Ovary (tissue), 9 donors: Measurements from ENCODE around the gene ESRP2. TPM values are rescaled to one million over a fixed set of nuclear protein-coding genes. Genes with fewer than 3 reads are reported as not detected.

Experiments used
- DNase-seq, 5 donors: peaks; one replicate each; pipeline ENCODE4 v3.0.0-alpha.2; 2019 to 2020
- H3K27ac ChIP-seq, 2 donors: fragments of 200-600 bp; one replicate each; pipeline versions ENCODE4 v1.5.1 to v1.8.0; 2019 to 2022
- H3K27me3 ChIP-seq: fragments of 200-600 bp; one replicate; pipeline ENCODE4 v1.8.0; 2022
- H3K36me3 ChIP-seq: fragments of 200-600 bp; sonication (generic); one replicate; pipeline ENCODE4 v1.5.1; 2019
- H3K4me1 ChIP-seq: one replicate; pipeline ENCODE4 v1.8.1; 2013; ENCODE audit warnings: mild to moderate bottlenecking, moderate library complexity; ENCODE audit not compliant: insufficient read depth
- H3K4me3 ChIP-seq: fragments of 200-600 bp; sonication (generic); one replicate; pipeline ENCODE4 v1.5.1; 2017
- H3K9me3 ChIP-seq, 2 donors: fragments of 200-600 bp in 1 of 2; sonication (generic) in 1 of 2; one replicate each; pipeline versions ENCODE4 v1.5.1 to v1.8.1; 2013 to 2019; ENCODE audit warnings: mild to moderate bottlenecking in 1 of 2, moderate library complexity in 1 of 2
- CTCF ChIP-seq, 3 donors: fragments of 450-650 bp in 2 of 3; fragments of 200-600 bp in 1 of 3; IDR thresholded peaks; one replicate each; pipeline versions ENCODE4 v1.5.1 to v1.8.0; 2016 to 2022; ENCODE audit warnings: antibody characterized with exemption in 3 of 3, mild to moderate bottlenecking in 1 of 3
- EP300 ChIP-seq: sonication (generic); formaldehyde crosslinking; IDR thresholded peaks from one replicate; pipeline ENCODE4 v1.6.1; 2017; ENCODE audit warnings: antibody characterized with exemption
- POLR2A ChIP-seq: fragments of 450-650 bp; IDR thresholded peaks from one replicate; pipeline ENCODE4 v1.6.1; 2017; ENCODE audit warnings: antibody characterized with exemption, mild to moderate bottlenecking, moderate library complexity
- WGBS, 3 donors: extraction: QIAGEN DNeasy Blood & Tissue Kit in 1 of 3; methylation state at CpG; one replicate each; pipeline versions ENCODE4 v1.1.5 to v1.1.7; 2013 to 2017; 5-methylcytosine and 5-hydroxymethylcytosine counted together
- intact Hi-C, 4 donors: fragments of 100-400 bp; cut with DNase I; formaldehyde crosslinking; loops; one replicate each; pipeline versions ENCODE4 v1.11.0 to v1.15.1; 2022 to 2023
- polyA plus RNA-seq, 2 donors: library from polyadenylated mRNA; stranded (reverse); fragments of 200-250 nt in 1 of 2; fragments of 350-450 nt in 1 of 2; fragmentation: Illumina TruSeq in 1 of 2; extraction: RNeasy Lipid Tissue Mini Kit (QIAGEN cat#74804) in 1 of 2; gene quantifications; one replicate each; pipeline ENCODE4 v1.2.3, GENCODE V29; 2013 to 2014
- total RNA-seq, 7 donors: library from RNA; depleted of rRNA in 2 of 7; stranded (reverse); fragments of >200 nt in 2 of 7; fragmentation: NEBNext Ultra II Directional in 3 of 7; extraction: Animal tissue kit (Norgen Biotek cat#: 25700) in 3 of 7; gene quantifications; one replicate each; pipeline versions ENCODE4 v1.1.0 to v1.2.4, GENCODE V29; 2016 to 2023
- donor health status: DM: no; HTN: no; CAD: no; lungs with moderate emphysema.
- donor health status: DM: no; HTN: no; CAD: no.
- donor health status: Bipolar disorder and iron deficiency.
- donor health status: DM: yes; HTN: yes; CAD: no.
- donor health status: DM: no; HTN: no; CAD: no.
- donor health status: DM: yes; HTN: yes; CAD: no.

The ESRP2 gene
- total and polyA plus RNA-seq, 9 donors, result 0.17 to 13.8 (median 1.5) TPM

GRCh38 chr16:68267612-68268405 lies 31.9 kb upstream of the ESRP2 start:
- Histone ChIP-seq H3K27me3 (no peaks in the 10 kb centered on the region), H3K36me3 (no peaks in the 10 kb centered on the region), H3K9me3 (no peaks in the 10 kb centered on the region), H3K4me3 (no peak overlapping the region), H3K27ac (no peak overlapping the region), H3K4me1 (no peaks in the 10 kb centered on the region)
- TF ChIP-seq POLR2A (no peak), CTCF (IDR thresholded peaks at IDR 0.05) (no peak), EP300 (no peak)
- intact Hi-C loops, result no loop called here
- no peak for DNase-seq
- 64 to 71% (median 64%) methylated on average over 6 of the region's 6 CpGs for WGBS, 3 donors

DNA sequence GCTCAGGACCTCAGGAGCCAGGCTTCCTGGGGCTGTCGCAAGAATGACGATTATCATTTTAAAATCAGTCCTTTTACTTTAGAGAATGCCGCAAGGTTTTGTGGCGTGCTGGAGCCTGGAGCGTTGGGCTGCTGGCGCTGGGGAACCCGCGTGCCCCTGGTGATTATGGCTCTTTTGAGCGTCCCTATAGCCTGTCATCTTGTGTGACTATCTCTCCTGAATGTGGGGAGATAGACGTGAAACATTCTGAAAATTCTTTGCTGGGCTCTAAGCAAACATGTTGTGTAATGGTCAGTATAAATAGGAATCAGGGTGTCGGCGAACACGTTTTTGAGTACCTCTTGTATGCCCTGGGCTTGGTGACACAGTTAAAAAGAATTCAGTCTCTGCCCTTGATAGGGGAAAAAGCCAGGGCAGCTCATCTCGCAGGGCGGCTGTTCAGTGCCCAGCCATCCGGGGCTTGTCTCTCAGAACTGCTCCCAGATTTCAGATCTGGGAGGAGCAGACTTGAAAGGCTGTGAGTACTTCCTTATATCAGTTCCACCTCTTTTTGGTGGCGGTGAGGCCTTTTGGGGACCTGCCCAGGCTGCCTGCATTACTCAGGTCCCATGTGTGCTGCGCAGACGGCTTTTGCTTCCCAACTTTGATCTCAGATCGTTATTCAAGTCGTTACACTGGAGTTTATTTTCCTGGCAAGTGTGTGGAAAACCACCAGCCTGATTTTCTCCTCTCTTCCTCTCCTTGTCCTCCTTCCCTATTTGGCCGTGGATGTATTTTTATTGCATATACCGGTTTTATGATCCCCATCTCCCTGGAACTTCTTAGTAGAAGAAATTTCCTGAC lies 29.4 kb upstream of the ESRP2 start:
- intact Hi-C loops, result no loop called here
- DNase-seq, result no peak
- H3K4me3 ChIP-seq, result peak overlapping the region; percentile 75
- TF ChIP-seq POLR2A (no peak), EP300 (no peak), CTCF (IDR thresholded peaks at IDR 0.05) (no peak)
- H3K27ac ChIP-seq, result peak overlapping the region; percentile 49 to 57
- H3K4me1 ChIP-seq, result no peaks in the 10 kb centered on the region
- 5 to 10% (median 6%) methylated on average over 23 of the region's 23 CpGs for WGBS, 3 donors
- no peaks in the 10 kb centered on the region for H3K36me3 ChIP-seq
- H3K9me3 ChIP-seq, result no peaks in the 10 kb centered on the region
- H3K27me3 ChIP-seq, result no peaks in the 10 kb centered on the region

- Histone ChIP-seq H3K4me1 (no peaks in the 10 kb centered on the region), H3K36me3 (no peaks in the 10 kb centered on the region), H3K27me3 (no peaks in the 10 kb centered on the region), H3K9me3 (no peaks in the 10 kb centered on the region), H3K4me3 (peak within 1 kb of the TSS; percentile 75), H3K27ac (peak within 1 kb of the TSS; percentile 49 to 57)
- TF ChIP-seq CTCF (IDR thresholded peaks at IDR 0.05) (peak in 2 of 3 donors; percentile 69 to 75), EP300 (no peak), POLR2A (no peak)
- DNase-seq, result peak; percentile 55 to 77 (median 69)
- 1% methylated on average over 95 to 122 of the region's 123 CpGs for WGBS, 3 donors
- intact Hi-C loops, result loop anchor here (5.0 kb wide), 1 partner anchor 63 kb away; no protein-coding TSS in a partner anchor
These were observed 28.5 kb upstream of the ESRP2 start, which contains the start of gene SLC7A6 for GRCh38 chr16:68264128-68265077. TSS of gene SLC7A6 (plus strand) at chr16:68264526. CDS start at chr16:68274727, 10,201 bp downstream.
